Heart right ventricle (tissue), 16 donors: ENCODE data around the gene ZFHX3. TPM values are rescaled to one million over a fixed set of nuclear protein-coding genes. Genes with fewer than 3 reads are reported as not detected.

Experiments
- ATAC-seq, 8 donors: fragments of 200-7000 bp; cut with Tn5 transposase; one replicate each; pipeline ENCODE4 v1.9.1; 2020; ENCODE audit warnings: mild to moderate bottlenecking in 8 of 8, moderate library complexity in 8 of 8, moderate number of reproducible peaks in 1 of 8
- DNase-seq, 2 donors: peaks; one replicate each; pipeline ENCODE4 v3.0.0-alpha.2; 2020
- H3K27ac ChIP-seq, 10 donors: fragments of 200-600 bp; sonication (generic) in 2 of 10; one replicate each; pipeline versions ENCODE4 v1.5.0 to v1.8.0; 2020 to 2022; ENCODE audit warnings: mild to moderate bottlenecking in 3 of 10
- H3K27me3 ChIP-seq, 7 donors: fragments of 200-600 bp; one replicate each; pipeline ENCODE4 v1.8.0; 2021 to 2022; ENCODE audit warnings: mild to moderate bottlenecking in 2 of 7
- H3K36me3 ChIP-seq, 9 donors: fragments of 200-600 bp; sonication (generic) in 1 of 9; one replicate each; pipeline versions ENCODE4 v1.5.0 to v1.8.0; 2020 to 2022; ENCODE audit warnings: mild to moderate bottlenecking in 2 of 9
- H3K4me1 ChIP-seq, 9 donors: fragments of 200-600 bp; sonication (generic) in 1 of 9; one replicate each; pipeline versions ENCODE4 v1.5.0 to v1.8.0; 2020 to 2022; ENCODE audit warnings: mild to moderate bottlenecking in 4 of 9
- H3K4me3 ChIP-seq, 10 donors: fragments of 200-600 bp; sonication (generic) in 2 of 10; one replicate each; pipeline versions ENCODE4 v1.5.0 to v1.8.0; 2020 to 2022; ENCODE audit warnings: mild to moderate bottlenecking in 7 of 10, moderate library complexity in 2 of 10
- H3K9me3 ChIP-seq, 11 donors: fragments of 200-600 bp in 10 of 11; sonication (generic) in 2 of 11; one replicate each; pipeline versions ENCODE4 v1.5.0 to v1.8.0; 2013 to 2022; ENCODE audit warnings: mild to moderate bottlenecking in 2 of 11, control low read depth in 1 of 11, moderate library complexity in 1 of 11
- WGBS, 2 donors: extraction: QIAGEN DNeasy Blood & Tissue Kit; methylation state at CpG; one replicate each; pipeline ENCODE4 v1.1.7; 2013; ENCODE audit warnings: inconsistent platforms in 1 of 2; 5-methylcytosine and 5-hydroxymethylcytosine counted together
- intact Hi-C, 10 donors: fragments of 100-400 bp; cut with DNase I; formaldehyde crosslinking; loops; one replicate each; pipeline versions ENCODE4 v1.11.1 to v1.14.2; 2022
- polyA plus RNA-seq, 2 donors: library from polyadenylated mRNA; stranded (reverse); fragments of 200-250 nt; gene quantifications; one replicate each; pipeline ENCODE4 v1.2.3, GENCODE V29; 2013
- total RNA-seq, 10 donors: library from RNA; stranded (reverse); fragmentation: NEBNext Ultra II Directional in 3 of 10; extraction: Animal tissue kit (Norgen Biotek cat#: 25700) in 3 of 10; gene quantifications; one replicate each; pipeline versions ENCODE4 v1.2.1 to v1.2.4, GENCODE V29; 2021 to 2023
- TF ChIP-seq, protein P1 (sequence below), 9 donors: fragments of 200-600 bp; sonication (generic) in 2 of 9; IDR thresholded peaks; one replicate each; pipeline versions ENCODE4 v1.5.0 to v1.8.0; 2021 to 2022; ENCODE audit warnings: antibody characterized with exemption in 9 of 9, mild to moderate bottlenecking in 5 of 9, moderate library complexity in 1 of 9
- donor health status: Arrhythmogenic right ventricular cardiomyopathy.
- donor health status: ischemic (EF 13 %, LVEDD 7.1; RV severe dilation, severe dysfunction).
- donor health status: healthy with polysubstance abuse.
- donor health status: DM: no; HTN: yes; CAD: no.
- donor health status: DM: no; HTN: no; CAD: no.
- donor health status: ischemic (EF 25% LVEDD 6.9; RV normal size, moderate dysfunction).
- donor health status: ischemic (EF 25% LVEDD 5.7; RV mildly dilated, moderate dysfunction).
- donor health status: healthy.
- donor health status: DM: yes; HTN: yes; CAD: no.
- donor health status: Ischemic cardiomyopathy.
- donor health status: ischemic (EF 35%, LVEDD 5.7; RV mildly dilated, moderate dysfunction).
- donor health status: nonischemic (EF 11% LVEDD 7.7; RV severe dilation, severe dysfunction).
- donor health status: DM: yes; HTN: yes; CAD: no.
- donor health status: PGD.
- donor health status: ischemic (EF 29% LVEDD 5.4; RV normal size, mild dysfunction).
- donor health status: nonischemic (EF 23%, LVEDD 6.1; RV moderate dilation, normal function).

ZFHX3 gene
- total and polyA plus RNA-seq, 12 donors = 1.6 to 15.2 (median 10.4) TPM

DNA sequence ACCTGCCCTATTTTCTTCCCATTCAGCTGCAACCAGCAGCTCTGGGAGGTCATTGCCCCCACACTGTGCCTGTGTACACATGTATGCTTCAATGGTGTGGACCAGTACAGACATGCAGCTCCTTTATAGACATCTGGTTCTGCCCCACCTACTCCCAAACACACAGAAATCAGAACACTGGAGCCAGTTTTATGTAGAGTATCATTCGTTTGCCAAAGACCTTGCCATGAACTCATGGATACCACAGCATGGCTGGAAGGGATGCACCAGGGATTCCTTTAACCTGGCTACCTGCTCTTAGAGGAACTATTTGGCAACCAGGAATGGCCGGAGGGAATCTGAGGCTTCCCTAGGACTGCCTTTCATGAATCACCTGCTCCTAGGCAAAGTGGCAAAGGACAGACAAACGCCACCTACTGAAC lies 60.4 kb downstream of the ZFHX3 start:
- H3K4me1 ChIP-seq = peaks cover 22 to 93% (median 70%) of the 10 kb centered on the region in 9 donors
- DNase-seq (no peak), ATAC-seq (no peak)
- H3K27ac ChIP-seq = peak overlapping the region in 2 of 10 donors; percentile 14 to 89
- intact Hi-C loops = loop anchor here in 3 of 10 donors (5.0 kb wide), 4 partner anchors 50 to 90 kb away; partner anchors contain the start of gene ZFHX3 (in 2 of the 3)
- no peaks in the 10 kb centered on the region for H3K9me3 ChIP-seq
- H3K27me3 ChIP-seq = no peaks in the 10 kb centered on the region
- WGBS, 2 donors = 91 to 92% methylated on average over 3 of the region's 3 CpGs
- TF ChIP-seq, protein P1, sequence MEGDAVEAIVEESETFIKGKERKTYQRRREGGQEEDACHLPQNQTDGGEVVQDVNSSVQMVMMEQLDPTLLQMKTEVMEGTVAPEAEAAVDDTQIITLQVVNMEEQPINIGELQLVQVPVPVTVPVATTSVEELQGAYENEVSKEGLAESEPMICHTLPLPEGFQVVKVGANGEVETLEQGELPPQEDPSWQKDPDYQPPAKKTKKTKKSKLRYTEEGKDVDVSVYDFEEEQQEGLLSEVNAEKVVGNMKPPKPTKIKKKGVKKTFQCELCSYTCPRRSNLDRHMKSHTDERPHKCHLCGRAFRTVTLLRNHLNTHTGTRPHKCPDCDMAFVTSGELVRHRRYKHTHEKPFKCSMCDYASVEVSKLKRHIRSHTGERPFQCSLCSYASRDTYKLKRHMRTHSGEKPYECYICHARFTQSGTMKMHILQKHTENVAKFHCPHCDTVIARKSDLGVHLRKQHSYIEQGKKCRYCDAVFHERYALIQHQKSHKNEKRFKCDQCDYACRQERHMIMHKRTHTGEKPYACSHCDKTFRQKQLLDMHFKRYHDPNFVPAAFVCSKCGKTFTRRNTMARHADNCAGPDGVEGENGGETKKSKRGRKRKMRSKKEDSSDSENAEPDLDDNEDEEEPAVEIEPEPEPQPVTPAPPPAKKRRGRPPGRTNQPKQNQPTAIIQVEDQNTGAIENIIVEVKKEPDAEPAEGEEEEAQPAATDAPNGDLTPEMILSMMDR (IDR thresholded peaks at IDR 0.05) = no peak
- H3K4me3 ChIP-seq = no peak overlapping the region
- no peaks in the 10 kb centered on the region for H3K36me3 ChIP-seq

DNA sequence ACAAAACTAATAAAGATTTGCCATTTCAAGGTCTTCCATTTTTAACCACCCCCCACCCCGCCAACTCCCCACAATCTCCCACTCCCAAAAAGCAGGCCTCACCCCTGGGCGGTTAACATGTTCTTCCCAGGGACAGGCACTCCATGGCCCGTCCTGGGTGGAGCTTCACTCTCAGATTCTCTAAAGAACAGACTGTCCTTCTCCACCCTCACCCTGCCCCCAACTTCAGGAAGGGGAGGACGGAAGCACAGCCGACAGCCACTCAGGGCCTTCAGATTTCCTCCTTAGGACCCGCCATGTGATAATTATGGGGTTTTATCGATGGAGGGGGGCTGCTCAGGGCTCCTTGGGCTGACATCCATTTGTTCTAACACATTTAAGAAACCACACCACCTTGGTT lies 61.9 kb downstream of the ZFHX3 start:
- H3K9me3 ChIP-seq = no peaks in the 10 kb centered on the region
- H3K27me3 ChIP-seq = no peaks in the 10 kb centered on the region
- ATAC-seq (peak; percentile 44 to 85 (median 78)), DNase-seq (peak; percentile 60 to 65)
- H3K4me3 ChIP-seq = peak overlapping the region in 2 of 10 donors; percentile 8 to 25
- no peaks in the 10 kb centered on the region for H3K36me3 ChIP-seq
- 32 to 51% methylated on average over 7 of the region's 7 CpGs for WGBS, 2 donors
- TF ChIP-seq, protein P1 (IDR thresholded peaks at IDR 0.05) = no peak
- peaks cover 15 to 79% (median 56%) of the 10 kb centered on the region in 9 donors for H3K4me1 ChIP-seq
- intact Hi-C loops = loop anchor here in 3 of 10 donors (5.0 kb wide), 4 partner anchors 49 to 89 kb away; partner anchors contain the start of gene ZFHX3 (in 2 of the 3)
- peak overlapping the region; percentile 47 to 91 (median 76) for H3K27ac ChIP-seq

DNA sequence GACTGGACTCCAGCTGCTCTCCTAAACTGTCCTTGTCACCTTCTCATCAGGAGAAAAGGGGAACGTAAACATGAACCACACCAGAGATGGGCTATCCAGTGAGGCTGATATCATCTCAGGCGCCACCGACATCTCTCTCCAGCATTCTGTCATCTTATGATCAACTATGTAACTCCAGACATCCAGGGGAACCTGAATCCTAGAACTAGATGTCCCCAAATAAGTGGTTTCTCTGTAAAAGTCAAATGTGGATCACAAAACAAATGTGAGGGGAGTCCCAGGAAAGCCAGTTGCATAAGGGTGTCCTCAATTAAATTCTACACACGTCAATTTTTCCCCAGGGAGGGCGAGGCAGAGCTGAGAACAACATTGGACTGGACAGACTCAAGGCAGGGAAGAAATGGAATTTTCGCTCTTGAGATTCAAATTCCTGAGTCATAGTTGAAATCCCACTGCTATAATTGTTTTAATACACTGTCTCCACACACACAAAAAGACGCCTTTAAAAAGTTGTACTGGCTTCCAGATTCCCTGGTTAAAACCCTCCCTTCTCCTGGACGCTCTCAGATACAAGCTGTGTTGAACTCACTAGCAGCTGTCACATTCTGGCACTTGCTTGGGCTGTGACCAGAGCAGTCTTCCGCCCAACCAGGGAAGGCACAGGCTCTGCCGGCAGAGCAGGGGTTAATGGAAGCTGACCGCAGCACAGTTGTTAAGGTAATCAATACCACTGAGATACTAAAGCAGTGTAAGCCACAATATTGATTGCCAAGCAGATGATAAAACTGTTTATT lies 62.6 kb downstream of the ZFHX3 start:
- WGBS, 2 donors = 47 to 56% methylated on average over 11 of the region's 11 CpGs
- TF ChIP-seq, protein P1 (IDR thresholded peaks at IDR 0.05) = no peak
- H3K4me1 ChIP-seq = peaks cover 15 to 73% (median 51%) of the 10 kb centered on the region in 9 donors
- no peaks in the 10 kb centered on the region for H3K27me3 ChIP-seq
- ATAC-seq (peak; percentile 68 to 87 (median 80)), DNase-seq (peak; percentile 54 to 71)
- H3K27ac ChIP-seq = peak overlapping the region; percentile 47 to 91 (median 78)
- intact Hi-C loops = loop anchor here in 3 of 10 donors (5.0 kb wide), 4 partner anchors 48 to 88 kb away; partner anchors contain the start of gene ZFHX3 (in 2 of the 3)
- no peaks in the 10 kb centered on the region for H3K9me3 ChIP-seq
- H3K36me3 ChIP-seq = no peaks in the 10 kb centered on the region
- H3K4me3 ChIP-seq = peak overlapping the region in 2 of 10 donors; percentile 8 to 25

DNA sequence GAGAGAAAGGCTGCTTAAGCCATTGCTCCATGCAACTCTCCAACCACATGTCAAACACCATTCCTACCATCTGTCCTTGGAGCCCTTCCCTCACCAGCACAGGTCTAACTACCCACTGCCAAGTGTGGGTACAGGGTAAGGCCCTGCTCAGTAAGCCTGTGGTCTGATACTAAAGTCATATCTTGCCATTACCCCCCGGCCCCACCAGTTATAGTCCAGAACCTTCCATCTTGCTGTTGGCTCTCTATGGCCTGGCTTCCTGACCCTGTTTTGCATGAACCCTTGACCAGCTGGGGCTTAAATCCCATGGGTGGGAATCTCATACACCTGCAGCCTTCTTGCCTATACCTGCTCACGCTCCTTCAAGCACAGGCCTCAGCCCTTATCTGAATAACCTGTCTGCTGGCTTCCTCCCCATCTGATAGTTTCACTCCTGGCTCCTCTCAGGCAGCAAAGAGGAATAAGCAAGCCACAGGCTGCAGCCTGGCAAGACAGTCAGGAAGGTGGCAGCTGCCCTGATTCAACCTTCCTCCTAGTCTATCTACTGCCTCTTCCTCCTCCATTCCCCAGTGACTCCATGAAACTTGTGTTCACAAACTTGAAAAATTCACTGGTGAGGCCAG lies 64.1 kb downstream of the ZFHX3 start:
- DNase-seq = no peak
- Histone ChIP-seq H3K27me3 (no peaks in the 10 kb centered on the region), H3K27ac (peak overlapping the region in 1 of 10 donors; percentile 72), H3K4me3 (no peak overlapping the region), H3K9me3 (no peaks in the 10 kb centered on the region), H3K36me3 (no peaks in the 10 kb centered on the region), H3K4me1 (peaks cover 11 to 64% (median 37%) of the 10 kb centered on the region in 9 donors)
- TF ChIP-seq, protein P1 (IDR thresholded peaks at IDR 0.05) = no peak
- ATAC-seq = no peak
- 95% methylated on average over 2 of the region's 2 CpGs for WGBS, 2 donors
- intact Hi-C loops = no loop called here
